C4-2B (cell line): ENCODE measurements around the gene APOE.

Experiments
- ZFX ChIP-seq: fragments of 450-650 bp; IDR thresholded peaks from 2 replicates; pipeline ENCODE4 v1.6.1; 2017
- TF ChIP-seq, protein P1 (sequence below): fragments of 450-650 bp; conservative IDR thresholded peaks from 2 replicates; pipeline ENCODE4 v1.5.1; 2017; ENCODE audit warnings: mild to moderate bottlenecking

DNA sequence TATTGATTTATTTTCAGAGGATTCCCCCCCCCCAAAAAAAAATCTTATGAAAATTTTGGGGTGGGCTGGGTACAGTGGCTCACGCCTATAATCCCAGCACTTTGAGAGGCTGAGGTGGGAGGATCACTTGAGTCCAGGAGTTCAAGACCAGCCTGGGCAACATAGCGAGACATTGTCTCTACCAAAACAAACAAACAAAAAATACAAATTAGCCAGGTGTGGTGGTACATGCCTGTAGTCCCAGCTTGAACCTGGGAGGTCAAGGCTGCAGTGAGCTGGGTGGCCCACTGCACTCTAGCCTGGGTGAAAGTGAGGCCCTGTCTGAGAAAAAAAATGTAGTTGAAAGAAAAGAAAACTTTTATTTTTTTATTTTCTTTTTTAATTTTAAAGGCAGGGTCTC is 41.6 kb upstream of the APOE start:
- TF ChIP-seq, protein P1, sequence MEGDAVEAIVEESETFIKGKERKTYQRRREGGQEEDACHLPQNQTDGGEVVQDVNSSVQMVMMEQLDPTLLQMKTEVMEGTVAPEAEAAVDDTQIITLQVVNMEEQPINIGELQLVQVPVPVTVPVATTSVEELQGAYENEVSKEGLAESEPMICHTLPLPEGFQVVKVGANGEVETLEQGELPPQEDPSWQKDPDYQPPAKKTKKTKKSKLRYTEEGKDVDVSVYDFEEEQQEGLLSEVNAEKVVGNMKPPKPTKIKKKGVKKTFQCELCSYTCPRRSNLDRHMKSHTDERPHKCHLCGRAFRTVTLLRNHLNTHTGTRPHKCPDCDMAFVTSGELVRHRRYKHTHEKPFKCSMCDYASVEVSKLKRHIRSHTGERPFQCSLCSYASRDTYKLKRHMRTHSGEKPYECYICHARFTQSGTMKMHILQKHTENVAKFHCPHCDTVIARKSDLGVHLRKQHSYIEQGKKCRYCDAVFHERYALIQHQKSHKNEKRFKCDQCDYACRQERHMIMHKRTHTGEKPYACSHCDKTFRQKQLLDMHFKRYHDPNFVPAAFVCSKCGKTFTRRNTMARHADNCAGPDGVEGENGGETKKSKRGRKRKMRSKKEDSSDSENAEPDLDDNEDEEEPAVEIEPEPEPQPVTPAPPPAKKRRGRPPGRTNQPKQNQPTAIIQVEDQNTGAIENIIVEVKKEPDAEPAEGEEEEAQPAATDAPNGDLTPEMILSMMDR, result no peak
- no peak for TF ChIP-seq ZFX
